Activated gamma-delta T cell treated with anti-CD3 and anti-CD28 coated beads, Interleukin-2, amount 50 U/mL, for 16 hours (primary cell): ENCODE results near the gene CDK14.

ENCODE experiments used
- DNase-seq: peaks from one replicate; pipeline ENCODE4 v3.0.0-alpha.2; 2020; ENCODE audit warnings: low read depth

Gene CDK14

GRCh38 chr7:91206361-91206960, 610.3 kb downstream of the CDK14 start:
- DNase-seq = no peak

GRCh38 chr7:91212582-91212981, 616.5 kb downstream of the CDK14 start:
- DNase-seq = no peak

GRCh38 chr7:91226411-91226810, 630.3 kb downstream of the CDK14 start:
- no peak for DNase-seq

- DNase-seq = no peak
Measured at GRCh38 chr7:91228327-91228726, 632.2 kb downstream of the CDK14 start.

GRCh38 chr7:91228927-91229558, 632.9 kb downstream of the CDK14 start:
- DNase-seq = no peak

GRCh38 chr7:91230100-91230499, 634.0 kb downstream of the CDK14 start:
- DNase-seq = no peak

- DNase-seq = no peak
Measured at GRCh38 chr7:91230503-91230902, 634.4 kb downstream of the CDK14 start.

- DNase-seq = no peak
Measured at GRCh38 chr7:91233212-91233611, 637.1 kb downstream of the CDK14 start.

GRCh38 chr7:91235211-91235832, 639.2 kb downstream of the CDK14 start:
- no peak for DNase-seq

- no peak for DNase-seq
Measured at GRCh38 chr7:91239171-91239604, 643.1 kb downstream of the CDK14 start.

- no peak for DNase-seq
Measured at GRCh38 chr7:91239772-91240171, 643.7 kb downstream of the CDK14 start.

GRCh38 chr7:91240376-91240941, 644.3 kb downstream of the CDK14 start:
- DNase-seq = no peak

GRCh38 chr7:91242097-91242844, 646.1 kb downstream of the CDK14 start:
- no peak for DNase-seq

- no peak for DNase-seq
Measured at GRCh38 chr7:91243591-91244301, 647.6 kb downstream of the CDK14 start.

GRCh38 chr7:91247500-91247899, 651.4 kb downstream of the CDK14 start:
- DNase-seq = no peak

GRCh38 chr7:91248996-91249395, 652.9 kb downstream of the CDK14 start:
- no peak for DNase-seq

GRCh38 chr7:91249506-91250233, 653.5 kb downstream of the CDK14 start:
- no peak for DNase-seq

- DNase-seq = no peak
Measured at GRCh38 chr7:91250706-91251105, 654.6 kb downstream of the CDK14 start.

GRCh38 chr7:91251877-91252276, 655.8 kb downstream of the CDK14 start:
- DNase-seq = no peak
